Activated effector memory CD4-positive, alpha-beta T cell treated with Interleukin-2 at 50 U/mL for 16 hours (primary cell): Measurements from ENCODE around the gene GYG1.
"Not testable (repeated sequence)": the region's sequence is repeated elsewhere in the genome, so short reads cannot be mapped to it uniquely, and the experiment has no call there.

Experiments used
- DNase-seq: peaks from one replicate; pipeline ENCODE4 v3.0.0-alpha.2; 2020

Gene GYG1

DNA sequence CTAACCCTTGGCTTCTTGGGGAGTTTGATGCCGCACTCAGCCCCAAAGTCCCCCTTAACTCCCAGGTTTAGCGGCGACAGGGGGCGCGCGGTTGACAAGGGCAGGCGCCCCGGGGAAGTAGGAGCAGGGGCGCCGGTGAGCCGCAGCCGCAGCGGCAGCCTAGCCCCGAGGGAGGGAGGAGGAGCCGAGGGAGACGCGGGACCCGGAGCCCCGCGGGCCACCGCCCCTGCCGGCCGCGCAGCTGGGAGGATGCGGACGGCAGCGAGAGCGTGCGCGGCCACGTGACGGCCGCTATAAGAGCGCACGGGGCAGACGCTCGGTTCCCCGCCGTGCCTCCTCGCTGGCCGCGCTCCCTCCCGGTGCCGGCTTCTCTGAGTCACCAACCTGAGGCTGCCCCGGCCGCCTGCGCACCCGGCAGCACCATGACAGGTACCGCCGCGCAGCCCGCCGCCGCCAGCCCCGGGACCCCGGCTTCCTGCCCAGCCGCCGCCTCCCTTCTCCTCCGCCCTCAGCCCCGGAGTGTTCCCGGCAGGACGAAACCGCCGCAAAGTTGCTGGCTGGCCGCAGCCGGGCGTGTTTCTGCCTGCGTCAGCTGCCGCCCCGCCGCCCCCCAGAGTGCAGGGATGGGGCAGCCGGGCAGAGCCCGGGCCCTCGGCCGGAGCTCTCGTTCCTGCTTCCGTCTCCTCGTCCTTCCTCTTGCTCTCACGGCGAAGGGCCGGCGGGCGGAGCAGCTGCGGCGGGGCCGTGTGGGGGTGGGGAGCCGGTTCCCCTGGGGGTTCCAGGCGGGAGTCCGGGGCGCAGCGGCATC lies at the start of gene GYG1:
GYG1 (plus strand) TSS at position 322 of the 808 bp plus-strand sequence; CDS start at position 423, 101 bp downstream.
- DNase-seq, result peak; percentile 74

DNA sequence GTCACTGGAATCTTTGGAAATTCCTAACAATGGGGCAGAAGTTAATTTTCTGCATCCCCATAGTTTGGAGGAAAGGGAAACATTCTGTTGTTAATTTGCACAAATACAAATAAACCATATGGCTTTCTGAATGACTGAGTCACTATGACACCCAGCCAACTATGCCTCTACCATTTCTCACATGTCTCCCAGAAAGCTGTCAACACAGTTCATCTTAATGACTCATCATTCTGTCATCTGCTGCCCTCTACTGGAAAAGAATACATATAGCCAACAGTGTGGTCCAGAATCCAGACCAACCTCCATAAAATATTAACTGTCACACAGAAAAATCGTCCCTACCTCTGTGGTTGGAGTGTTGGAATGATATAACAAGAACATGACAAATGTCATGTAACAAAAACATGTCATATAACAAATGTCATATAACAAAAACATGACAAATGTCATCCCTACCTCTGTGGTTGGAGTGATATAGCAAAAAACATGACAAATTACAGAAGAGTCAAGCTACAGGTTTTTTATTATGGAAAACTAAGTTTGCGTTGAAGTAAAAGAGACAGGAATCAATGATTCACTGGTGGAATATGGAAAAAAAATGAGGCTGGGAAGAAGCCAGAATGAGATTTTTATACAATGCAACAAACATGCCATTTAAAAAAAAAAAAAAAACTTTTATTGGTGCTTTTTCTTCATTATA lies 47.7 kb upstream of the GYG1 start:
- no peak for DNase-seq

DNA sequence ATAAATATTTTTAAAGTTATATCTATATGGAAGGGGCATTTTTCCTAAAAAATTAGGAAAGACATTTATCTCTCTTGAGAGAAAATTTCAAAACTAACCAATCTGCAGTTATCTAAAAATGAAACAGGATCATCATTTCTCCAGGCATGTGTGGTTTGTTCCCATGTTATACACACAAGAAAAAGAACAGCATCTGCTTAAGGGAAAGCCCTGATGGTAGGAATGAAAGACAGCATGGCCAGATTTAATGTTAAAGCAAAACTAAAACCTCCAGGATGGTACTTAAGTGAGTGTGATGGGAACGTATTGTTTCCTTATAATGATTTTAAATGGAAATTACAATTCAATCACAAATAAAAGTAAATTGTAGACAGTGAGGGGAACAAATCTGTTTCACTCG lies 46.2 kb upstream of the GYG1 start:
- DNase-seq, result no peak

DNA sequence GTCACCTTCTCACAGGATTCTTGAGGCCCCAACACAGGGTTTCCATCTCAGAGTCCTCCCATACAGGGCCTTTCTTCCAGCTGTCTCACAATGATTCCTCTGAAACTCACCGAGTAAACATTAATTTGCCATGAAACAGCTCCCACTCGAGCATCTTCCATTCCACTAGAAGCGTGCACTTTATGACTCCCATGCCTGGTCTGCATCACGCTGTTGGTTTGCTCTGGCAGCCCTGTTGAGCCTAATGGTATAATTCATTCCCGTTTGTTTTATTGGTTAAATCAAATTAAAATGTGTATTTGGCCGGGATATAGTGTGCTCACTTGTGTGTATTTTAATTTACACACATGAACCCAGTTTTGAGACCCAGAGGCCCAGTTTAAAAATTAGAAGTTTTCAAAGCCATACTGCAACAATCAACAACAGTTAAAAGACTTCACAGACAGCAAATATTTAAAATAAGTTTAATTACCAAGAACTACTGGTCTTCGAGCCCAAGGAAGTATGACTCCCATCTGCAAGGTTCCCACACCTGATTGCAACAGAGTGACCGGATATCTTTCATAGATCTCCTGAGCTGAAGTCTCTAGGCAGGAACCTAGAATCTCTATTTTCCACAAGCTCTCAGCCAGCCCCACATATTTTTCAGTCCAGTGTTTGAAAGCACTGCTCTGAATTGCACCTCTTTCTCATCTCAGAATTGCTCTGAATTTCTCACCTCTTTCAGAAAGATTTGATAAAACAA lies 42.3 kb upstream of the GYG1 start:
- DNase-seq, result no peak

DNA sequence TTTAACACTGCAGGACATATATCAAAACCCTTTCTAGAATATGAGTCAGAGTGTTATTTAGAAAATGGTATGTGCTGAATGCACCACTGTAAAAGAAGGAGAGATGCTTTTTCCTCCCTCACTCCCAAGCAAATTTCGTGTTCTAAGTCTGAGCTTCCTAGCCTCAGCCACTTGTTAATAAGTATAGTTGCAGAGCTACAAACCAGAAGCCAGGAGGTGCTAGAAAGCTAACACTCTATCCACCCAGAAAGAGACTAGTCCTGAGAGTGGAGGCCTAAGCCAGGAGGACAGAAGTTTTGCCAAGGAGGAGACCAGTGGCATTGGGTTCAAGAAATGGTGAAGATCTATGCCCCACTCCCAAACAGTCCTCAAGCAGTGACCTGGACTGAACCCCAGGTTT lies 40.5 kb upstream of the GYG1 start:
- DNase-seq, result no peak

DNA sequence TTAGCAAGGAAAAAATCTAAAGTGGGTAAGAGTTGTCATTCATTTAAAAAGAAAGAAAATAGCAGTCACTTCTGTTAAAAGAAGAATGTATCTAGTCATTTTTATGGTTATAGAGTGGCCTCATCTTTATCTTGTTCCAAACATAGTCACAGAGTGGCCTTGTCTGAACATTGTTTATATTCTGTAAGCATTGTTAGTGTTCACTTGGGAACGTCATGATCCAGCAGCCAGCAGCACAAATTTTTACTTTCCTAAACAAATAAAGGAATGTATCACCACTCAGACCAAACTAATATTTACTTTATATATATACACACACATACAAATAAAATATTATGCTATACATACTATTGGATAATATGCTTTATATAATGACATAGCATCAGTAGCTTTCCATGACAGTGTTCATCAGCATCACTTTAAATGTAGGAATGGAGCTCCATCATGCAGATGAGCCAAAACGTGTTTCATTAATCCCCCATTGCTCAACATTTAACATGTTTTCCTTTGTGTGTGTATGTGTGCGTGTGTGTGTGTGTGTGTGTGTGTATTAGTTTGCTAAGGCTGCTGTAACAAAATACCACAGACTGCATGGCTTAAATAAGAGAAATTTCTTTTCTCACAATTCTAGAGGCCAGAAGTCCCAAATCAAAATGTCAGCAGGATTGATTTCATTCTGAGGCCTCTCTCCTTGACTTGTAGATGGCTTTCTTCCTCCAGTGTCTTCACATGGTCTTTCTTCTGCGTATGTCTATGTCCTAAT lies 39.6 kb upstream of the GYG1 start:
- no peak for DNase-seq

DNA sequence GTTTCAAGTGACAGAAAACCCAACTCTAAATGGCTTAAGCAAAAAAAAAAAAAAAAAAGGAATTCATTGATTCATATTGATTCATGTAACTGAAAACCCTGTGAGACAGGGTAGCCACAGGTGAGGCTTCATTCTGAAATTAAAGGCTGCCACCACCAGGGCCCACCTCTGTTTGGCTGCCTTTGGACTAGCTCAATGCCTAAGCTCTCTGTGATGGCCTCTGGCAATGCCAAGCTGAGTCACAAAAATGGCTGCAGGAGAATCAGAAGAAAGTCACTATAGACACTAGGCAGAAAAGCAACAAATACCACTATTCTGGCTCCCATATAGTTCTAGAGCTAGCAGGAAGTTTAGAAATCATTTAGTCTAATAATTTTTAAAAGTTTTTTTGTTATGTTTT lies 38.2 kb upstream of the GYG1 start:
- no peak for DNase-seq

DNA sequence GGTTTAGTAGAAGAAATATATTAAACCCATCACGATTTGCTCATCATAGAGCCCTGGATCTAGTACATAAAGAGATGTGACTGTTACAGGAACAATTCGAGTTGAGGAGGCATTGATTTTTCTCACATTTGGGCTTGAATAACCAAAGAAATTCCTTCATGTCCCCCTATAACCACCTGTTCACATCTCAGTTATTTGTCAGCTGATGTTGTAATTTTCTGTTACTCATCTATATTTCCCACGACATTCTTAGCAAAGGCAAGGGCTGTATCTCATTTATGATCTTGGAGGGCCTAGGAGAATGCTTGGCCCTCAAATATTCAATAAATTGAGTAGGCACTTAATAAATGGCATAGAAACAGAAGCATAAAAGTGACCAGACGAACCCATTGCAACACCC lies 36.4 kb upstream of the GYG1 start:
- DNase-seq, result no peak

DNA sequence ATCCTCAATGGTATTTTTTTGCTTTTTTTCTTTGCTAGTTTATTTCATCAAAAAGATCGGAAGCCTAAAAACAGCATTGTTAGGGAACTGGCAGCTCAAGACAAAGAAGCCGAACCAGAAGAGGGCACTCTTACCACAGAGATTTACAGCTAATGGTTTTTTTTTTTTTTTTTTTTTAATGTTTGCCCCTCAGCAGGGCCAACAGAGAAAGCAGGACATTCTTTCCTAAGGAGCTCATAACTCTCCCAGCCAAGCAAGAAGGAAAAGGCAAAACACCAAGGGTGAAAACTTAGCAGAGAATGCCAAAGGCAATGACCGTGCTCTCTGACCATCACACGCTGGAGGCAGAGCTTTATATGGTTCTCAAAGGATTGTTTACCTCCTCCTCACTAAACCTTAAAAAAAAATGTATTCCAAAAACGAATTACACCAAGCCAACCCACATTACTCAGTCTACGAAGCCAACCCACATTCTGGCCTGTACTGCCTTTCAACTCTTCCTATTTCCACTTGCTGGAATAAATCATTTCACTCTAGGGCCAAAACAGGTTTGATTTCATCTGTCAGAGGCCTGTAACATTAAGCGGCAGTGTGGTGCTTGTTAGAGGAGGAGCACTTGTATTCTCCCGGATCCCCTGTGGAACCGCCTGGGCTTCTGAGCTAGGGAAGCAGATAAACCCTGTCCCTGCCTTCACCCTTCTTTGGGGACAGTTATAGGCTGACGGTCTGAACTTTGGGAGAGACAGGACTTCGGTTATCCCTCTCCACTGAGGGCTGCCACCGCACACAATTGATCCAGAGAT lies 35.6 kb upstream of the GYG1 start:
- no peak for DNase-seq

DNA sequence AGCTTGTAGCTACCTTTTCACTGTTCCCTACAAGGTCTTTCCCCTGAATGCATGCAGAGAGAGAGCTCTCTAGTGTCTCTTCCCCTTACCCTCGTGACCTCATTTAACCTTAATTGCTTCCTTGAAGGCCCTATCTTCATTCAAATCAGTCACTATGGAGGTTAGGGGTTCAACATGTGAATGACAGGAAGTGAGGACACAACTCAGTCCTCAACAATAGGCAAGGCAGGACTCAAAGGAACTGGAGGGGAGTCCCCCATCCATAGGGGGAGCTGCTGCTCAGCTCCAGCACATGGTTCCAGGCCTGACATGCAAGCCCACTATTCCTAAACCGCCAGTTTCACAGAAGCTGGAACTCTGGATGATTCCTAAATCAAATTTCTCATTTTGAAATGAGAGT lies 33.8 kb upstream of the GYG1 start:
- DNase-seq, result no peak

DNA sequence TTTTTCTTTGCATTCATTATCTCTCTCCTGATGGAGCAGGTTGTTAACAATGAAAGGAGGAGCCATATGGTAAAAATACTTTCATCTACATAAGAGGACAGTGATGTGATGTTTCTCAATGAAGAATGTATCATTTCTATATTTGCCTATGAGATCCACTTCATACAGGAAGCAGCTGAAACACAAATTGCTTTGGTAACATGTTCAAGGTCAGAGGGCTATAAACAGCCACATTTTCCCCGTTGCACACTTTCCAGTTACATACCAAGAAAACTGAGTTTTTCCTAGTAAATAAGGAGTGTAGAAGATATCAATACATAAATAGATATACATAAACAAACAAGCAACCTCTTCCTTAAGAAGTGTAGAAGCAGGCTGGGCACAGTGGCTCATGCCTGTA lies 32.6 kb upstream of the GYG1 start:
- DNase-seq, result no peak

DNA sequence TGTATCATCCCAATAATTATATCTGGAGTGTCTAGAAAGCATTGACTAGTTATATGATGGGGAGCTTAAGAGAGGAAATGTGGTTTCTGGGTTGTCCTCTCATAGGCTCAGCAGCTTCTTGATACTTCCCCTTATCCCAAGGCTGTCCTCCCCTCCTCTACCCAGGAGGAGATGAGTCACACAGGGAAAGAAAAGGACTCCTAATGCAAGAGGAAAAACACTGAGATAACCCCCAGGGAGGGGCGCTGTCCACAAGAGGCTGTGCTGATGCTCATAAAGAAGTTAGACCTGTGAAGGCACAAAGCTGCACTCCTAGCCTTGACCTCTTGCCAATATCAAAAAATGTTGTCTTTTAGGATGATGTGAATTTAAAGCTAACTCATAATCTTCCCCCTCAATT lies 28.8 kb upstream of the GYG1 start:
- DNase-seq, result no peak

DNA sequence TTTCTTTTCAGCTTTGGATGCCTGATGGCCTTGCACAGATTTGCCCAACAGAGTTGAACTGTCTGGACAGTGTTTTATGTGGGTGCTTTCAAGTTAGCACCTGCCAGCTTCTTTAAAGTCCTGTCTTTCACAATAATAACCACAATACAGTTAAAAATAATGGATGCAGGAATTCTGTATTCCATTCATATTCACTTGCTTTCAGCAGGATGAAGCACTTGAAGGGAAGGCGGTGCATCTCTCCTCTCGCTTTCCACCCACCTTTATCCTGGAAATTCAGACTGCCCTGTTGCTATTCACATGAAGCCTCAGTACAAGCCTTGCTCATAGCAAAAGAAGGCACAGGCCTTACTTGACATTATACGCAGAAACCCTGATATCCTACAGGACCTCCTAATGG lies 26.5 kb upstream of the GYG1 start:
- DNase-seq, result no peak

DNA sequence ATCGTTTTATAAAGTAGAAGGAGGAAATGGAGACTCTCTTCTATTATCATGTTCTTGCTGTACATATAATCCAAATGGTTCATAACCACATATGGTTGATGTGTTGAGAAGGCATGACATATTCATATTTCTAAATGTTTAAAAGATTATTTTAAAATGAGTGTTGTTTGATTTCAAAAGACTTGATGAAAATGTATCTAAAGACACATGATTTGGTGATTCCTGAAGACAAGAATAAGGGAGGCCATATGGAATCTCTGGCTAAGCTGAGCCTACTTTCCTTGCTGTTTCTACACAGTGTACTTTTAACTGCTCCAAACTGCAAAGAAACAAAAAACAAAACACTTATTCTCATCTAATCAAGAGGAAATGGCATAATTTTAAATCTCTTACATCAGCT lies 23.0 kb upstream of the GYG1 start:
- no peak for DNase-seq

DNA sequence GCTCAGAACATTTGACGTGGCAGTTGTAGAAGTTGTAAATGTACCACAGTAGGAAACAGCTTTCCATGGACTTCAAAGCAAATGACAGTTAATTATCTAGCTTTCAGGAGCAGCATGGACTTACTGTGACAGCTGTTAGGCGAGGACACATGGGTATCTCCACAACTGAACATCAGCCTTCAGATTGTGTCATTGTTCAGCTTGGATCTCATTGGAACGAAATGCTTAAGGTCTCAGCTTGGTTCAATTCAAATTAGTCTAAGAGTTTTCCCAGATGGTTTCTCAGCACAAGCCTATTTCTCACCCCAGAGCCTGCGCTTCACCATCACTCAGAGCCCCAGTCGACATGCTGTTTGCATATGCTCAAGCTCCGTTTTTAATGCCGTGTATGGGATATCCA lies 21.1 kb upstream of the GYG1 start:
- DNase-seq, result no peak

DNA sequence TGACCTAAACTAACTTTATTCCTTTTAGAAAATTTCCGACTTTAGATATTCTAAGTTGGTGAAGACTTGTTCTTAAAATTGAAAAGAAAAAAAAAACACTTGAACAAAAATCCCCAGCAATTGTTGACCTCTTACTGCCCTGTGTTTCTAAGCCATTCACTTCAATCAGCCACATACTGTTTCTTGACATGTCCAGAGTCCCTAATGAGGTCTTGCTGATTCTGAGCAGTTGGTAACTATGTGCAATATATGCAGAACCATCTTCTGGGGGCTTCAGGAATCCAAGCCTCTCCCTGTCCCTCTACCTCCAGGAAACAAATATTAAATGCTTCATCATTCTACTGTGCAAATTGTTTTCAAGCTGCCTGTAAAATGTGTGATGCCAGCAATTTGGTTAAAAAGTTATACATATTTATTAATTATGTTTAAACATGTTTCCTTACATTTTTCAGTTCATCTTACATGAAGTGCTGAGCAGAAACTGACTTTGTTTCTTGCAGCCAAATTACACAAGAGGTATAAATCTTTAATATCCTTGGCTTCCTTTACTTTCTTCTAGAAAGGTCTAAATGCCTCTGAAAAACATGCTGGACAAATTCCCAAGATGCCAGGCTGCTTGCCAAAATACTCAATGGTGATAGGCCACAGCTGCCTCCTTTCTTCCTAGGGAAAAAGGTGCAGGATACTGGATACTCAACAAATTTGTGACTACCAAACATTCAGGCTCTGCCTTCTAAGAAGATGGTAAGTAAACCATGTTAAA lies 19.8 kb upstream of the GYG1 start:
- DNase-seq, result no peak

DNA sequence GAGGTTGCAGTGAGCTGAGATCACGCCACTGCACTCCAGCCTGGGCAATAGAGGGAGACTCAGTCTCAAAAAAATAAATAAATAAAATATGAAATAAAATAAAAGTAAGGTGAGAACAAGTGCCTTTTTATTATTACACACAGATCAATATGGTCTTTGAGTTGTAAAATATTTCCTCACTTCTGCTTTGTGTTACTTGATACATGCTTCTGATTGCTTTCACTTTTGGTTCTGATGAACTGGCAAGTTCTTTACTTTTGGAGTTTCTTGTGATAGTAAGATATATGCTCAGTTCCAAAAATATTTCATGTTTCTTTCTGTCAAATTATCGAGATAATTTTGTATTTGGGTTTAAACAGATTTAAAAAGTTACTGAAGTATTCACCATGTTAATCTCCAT lies 16.6 kb upstream of the GYG1 start:
- DNase-seq, result no peak

DNA sequence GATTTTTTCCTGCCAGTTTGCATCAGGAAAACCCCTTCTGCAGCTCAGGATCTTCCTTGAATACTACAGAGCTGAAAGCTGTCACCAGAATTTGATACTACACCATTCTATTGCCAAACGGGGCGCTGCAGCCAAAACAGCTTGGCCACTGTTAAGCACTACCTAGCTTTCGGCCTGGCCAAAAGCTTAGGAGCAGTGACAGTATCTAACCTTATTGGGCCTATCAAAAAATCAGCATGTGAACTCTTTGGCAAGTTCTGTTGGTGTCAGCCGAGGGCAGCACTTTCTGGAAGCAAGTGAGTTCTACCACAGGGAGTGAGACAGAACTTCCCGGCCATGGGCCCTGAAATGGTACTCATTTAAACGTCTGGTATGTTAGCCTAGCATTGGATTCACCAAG lies 16.1 kb upstream of the GYG1 start:
- DNase-seq, result no peak

DNA sequence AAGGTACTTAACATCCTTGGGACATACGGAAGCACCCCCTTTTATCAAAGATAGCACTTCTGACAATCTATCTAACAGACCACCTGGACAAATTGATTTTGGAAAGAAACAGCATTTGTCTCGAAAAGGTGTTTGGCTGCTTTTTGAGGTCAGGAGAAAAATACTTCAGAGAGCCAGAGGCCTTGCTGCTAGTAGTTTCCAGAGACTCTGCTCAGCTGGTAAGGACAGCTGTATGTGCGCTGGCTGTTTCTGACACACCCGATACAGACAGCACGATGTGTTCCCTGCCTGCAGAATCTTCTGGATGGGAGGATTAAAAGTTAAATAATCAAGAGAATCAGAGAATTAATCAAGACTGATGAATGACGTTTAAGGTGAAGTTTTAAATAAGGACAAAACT lies 15.6 kb upstream of the GYG1 start:
- DNase-seq, result no peak

DNA sequence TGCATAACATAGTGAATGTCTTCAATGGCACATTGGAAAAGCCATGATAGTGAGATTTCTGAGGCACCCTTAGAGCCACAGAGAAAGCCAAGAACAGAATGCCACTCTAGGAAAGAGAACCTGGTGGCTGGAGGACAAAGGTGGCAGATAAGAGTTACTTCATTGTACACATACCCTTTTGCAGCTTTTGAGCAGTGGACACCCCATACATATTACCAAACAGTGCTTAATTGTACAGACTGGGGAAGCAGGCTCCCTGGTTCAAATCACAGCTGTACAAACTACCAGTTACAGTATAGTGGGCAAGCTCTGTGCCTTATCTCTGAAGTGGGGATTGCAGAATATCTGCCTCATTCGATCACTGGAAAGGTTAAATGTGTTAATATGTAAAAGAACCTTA lies 10.1 kb upstream of the GYG1 start:
- no peak for DNase-seq

DNA sequence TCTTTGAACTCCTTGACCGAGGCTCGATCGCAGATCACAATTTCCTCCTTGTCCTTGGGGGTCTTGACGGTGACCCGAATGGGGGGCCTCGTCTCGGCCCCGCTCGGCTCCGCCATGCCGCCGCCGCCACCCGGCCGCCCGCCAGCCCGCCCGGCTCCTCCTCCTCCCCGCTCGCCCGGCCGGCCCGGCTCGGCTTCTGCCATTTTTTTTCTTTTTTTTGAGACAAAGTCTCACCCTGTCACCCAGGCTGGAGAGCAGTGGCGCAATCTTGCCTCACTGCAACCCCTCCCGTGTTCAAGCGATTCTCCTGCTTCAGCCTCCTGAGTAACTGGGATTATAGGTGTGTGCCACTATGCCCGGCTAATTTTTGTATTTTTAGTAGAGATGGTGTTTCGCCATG lies 3.8 kb upstream of the GYG1 start:
- DNase-seq, result not testable (repeated sequence)

DNA sequence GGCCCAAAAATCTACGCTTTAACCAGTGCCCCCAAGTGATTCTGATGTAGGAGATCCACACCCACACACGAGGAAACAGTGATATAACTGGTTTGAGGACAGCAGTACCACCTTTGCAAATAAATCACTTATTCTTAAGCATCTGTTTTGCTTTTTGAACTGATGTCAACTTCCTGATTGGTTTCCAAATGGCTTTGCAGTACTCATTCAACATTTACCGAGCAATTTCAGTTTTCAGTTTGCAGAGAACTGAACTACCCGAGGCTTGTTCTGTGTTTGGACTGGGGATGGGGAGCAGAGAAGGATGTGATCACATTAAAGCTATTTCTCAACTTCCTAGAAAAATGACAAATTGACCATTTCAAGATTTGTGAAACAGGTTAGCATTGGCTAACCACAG lies 1.1 kb upstream of the GYG1 start:
- no peak for DNase-seq
